MG63 (cell line): Measurements from ENCODE around the gene APOA4. TPM values are rescaled to one million over a fixed set of nuclear protein-coding genes. Genes with fewer than 3 reads are reported as not detected.

Source experiments
- DNase-seq: peaks from one replicate; pipeline ENCODE4 v3.0.0-alpha.2; 2020
- H3K27me3 ChIP-seq: fragments of 250-450 bp; sonication (Bioruptor Pico); 2 replicates; pipeline ENCODE4 v1.5.1; 2020; ENCODE audit warnings: mild to moderate bottlenecking, moderate library complexity
- H3K36me3 ChIP-seq: fragments of 250-450 bp; sonication (Bioruptor Pico); 2 replicates; pipeline ENCODE4 v1.5.1; 2020; ENCODE audit warnings: mild to moderate bottlenecking, moderate library complexity
- H3K4me3 ChIP-seq: fragments of 250-450 bp; sonication (Bioruptor Pico); 2 replicates; pipeline ENCODE4 v1.5.1; 2020; ENCODE audit warnings: mild to moderate bottlenecking, moderate library complexity
- H3K9me3 ChIP-seq: fragments of 250-450 bp; sonication (Bioruptor Pico); 2 replicates; pipeline ENCODE4 v1.5.1; 2020; ENCODE audit warnings: mild to moderate bottlenecking, moderate library complexity
- total RNA-seq: library from RNA; depleted of rRNA; stranded (reverse); fragments of >200 nt; shearing (Covaris generic); gene quantifications from 2 replicates; pipeline ENCODE4 v1.2.3, GENCODE V29; 2014; ENCODE audit warnings: low replicate concordance

APOA4 gene
- total RNA-seq, 1 experiment from 2014 or later, result not detected

DNA sequence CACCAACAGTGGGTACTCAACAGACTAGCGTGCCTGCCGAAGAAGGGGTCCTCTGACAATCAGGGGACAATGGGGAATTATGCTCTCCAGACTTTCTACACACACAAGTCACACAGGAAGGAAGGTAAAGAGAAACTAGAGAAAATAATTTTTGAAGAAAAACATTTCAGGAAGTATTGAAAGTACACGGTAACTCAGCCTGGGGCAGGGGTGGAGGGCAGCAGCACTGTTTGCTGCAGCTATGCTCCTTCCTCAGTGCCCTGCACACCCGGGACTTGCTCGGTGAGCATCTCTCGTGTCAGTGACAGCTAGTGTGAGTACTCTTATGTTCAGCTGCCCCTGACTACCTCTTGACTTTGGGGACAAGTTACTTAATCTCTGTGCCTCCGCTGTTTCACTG is 32.3 kb upstream of the APOA4 start:
- Histone ChIP-seq H3K27me3 (no peaks in the 10 kb centered on the region), H3K9me3 (no peaks in the 10 kb centered on the region), H3K36me3 (peaks cover 18% of the 10 kb centered on the region), H3K4me3 (no peak overlapping the region)
- DNase-seq, result no peak

DNA sequence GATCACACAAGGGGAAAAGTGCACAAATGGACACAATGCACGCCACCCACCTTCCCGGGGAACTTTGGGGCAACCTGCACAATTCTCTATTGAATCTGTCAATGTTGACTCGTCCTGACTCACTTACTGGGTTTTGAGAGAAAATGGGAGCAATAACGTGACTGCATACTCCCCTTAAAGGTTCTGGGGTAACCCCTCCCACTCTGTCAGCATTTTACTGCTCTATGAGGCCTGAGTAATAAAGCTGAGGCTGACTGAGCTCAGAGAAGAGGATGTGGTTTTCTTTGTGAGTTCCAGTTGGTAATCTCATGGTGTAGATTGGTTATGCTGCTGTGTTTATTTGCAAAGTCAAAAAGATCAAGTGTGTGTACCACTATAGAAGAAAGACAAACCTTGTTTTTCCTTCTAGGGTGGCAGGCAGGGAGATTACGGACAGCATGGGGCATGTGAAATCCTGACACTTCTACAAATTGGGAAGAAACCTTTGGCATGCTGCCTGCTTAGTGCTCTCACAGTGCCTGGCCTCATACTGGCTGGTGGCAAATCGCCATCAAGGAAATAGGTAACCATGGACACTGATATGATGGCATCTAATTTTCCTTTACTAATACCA is 30.5 kb upstream of the APOA4 start:
- H3K36me3 ChIP-seq, result peaks cover 18% of the 10 kb centered on the region

DNA sequence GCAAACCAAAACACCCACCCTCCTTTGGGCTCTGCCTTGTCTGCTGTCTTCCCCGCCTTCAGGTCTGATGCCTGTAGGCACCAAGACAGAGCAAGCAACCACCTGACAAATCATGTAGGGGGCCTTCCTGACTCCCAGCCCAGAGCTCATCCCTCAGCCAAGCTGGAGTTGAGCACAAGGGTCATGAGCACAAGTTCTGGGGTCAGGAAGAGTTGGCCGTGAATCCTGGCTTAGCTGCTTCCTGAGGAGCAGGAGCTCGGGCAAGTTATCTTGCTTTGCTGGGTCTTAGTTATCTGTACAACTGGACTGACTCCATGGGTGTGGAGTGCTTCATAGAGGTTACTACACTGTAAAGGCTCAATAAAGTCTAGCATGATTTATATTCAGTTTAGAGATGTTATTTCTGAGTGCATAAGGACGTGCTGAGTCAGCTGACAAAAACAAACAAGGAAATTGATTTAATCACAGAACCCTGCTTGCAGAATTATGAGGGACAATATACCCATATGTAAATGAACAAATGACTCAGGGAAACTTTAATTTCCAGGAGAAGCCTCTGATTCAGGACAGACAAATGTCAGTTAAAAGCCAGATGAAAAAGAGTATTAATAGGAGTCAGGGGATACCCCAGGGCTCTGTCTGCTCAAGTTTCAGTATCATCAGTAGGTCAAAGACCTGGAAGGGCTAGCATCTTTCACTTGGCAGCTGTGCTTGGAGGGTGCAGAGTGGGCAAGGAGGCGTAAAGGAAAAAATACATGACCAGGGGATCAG is 29.3 kb upstream of the APOA4 start:
- Histone ChIP-seq H3K27me3 (no peaks in the 10 kb centered on the region), H3K36me3 (peaks cover 18% of the 10 kb centered on the region), H3K4me3 (no peak overlapping the region), H3K9me3 (no peaks in the 10 kb centered on the region)
- DNase-seq, result peak; percentile 62

More for the DNA sequence above, 30.5 kb upstream of the APOA4 start:
- Histone ChIP-seq H3K4me3 (no peak overlapping the region), H3K9me3 (no peaks in the 10 kb centered on the region), H3K27me3 (no peaks in the 10 kb centered on the region)
- peak; percentile 72 for DNase-seq

DNA sequence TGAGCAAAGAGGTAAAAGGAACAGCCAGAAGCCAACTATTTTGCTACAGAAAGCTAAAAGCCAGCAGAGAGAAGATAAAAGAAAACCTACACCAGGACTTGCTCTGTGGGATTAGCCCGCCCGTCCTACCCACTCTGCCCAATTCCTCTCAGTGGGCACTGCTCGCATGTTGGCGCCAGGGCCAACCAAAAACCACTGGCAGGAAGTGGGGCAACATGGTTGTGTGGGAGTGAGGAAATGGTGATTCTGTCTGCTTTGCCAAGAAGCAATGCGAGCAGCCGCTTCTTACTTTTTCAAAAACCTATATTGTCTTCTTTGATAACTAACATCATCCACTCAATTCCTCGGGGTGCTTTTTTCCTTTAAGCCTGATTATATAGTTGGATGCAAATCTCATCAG is 28.5 kb upstream of the APOA4 start:
- no peak overlapping the region for H3K4me3 ChIP-seq
- H3K27me3 ChIP-seq, result no peaks in the 10 kb centered on the region

DNA sequence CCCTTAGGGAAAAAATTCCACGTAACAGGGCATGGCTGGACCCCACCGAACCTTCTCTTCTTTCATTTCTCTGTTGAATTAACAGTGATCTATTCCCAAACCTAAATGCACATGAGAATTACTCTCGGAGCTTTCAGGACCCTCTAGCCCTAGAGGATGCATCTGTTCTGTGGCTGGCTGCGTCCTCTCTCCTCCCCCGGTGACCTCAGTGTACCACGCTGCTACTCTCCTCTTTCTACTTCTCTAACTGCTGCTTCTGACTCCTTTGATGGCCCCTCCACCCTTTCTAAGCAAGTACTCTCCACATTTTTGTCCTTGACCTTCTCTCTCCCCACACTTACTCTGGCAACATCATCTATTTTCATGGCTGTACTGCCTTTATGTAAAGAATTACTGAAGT is 26.4 kb upstream of the APOA4 start:
- Histone ChIP-seq H3K27me3 (no peaks in the 10 kb centered on the region), H3K4me3 (no peak overlapping the region), H3K9me3 (no peaks in the 10 kb centered on the region), H3K36me3 (peaks cover 20% of the 10 kb centered on the region)
- DNase-seq, result no peak

More for the DNA sequence above, 28.5 kb upstream of the APOA4 start:
- H3K9me3 ChIP-seq, result no peaks in the 10 kb centered on the region
- DNase-seq, result peak; percentile 26
- peaks cover 22% of the 10 kb centered on the region for H3K36me3 ChIP-seq

DNA sequence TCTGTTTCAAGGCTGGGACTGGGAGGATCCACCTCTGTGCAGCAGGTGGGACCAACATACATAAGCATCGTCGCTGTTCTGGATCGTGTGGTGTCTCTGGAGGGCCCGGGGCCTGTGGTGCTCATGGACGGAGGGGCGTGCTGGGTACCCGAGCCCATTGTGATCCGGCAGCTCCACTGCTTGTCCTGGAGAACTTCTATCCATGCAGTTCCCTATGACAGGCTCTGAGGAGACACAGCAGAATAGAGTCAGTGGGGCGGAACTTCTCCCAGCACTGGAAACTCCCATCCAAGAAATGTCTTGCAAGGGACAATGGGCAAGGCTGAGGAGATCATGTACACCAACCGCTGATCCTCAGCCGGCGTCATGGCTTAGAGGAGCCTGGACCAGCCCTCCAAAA is 26.0 kb upstream of the APOA4 start:
- H3K4me3 ChIP-seq, result no peak overlapping the region
- no peaks in the 10 kb centered on the region for H3K27me3 ChIP-seq
- DNase-seq, result no peak
- H3K36me3 ChIP-seq, result peaks cover 20% of the 10 kb centered on the region
- no peaks in the 10 kb centered on the region for H3K9me3 ChIP-seq

DNA sequence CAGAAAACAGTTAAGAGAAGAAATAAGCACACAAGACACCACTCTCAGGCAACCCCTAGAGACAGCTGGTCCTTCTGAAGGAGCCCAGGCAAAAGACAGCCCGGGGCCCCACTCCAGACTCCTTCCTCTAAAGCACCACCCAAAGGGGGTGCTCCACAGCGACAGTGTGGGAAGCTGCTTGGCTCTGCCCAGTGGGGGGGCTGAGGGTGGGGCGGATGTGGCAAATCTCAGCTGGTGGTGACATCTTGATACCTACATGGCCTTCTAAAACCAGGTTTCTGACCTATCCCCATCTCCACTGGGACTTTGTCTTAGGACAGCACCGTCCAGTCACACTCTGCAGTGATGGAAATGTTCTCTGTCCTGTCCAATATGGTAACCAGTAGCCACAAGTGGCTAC is 24.5 kb upstream of the APOA4 start:
- H3K27me3 ChIP-seq, result no peaks in the 10 kb centered on the region
- peaks cover 27% of the 10 kb centered on the region for H3K36me3 ChIP-seq
- no peak for DNase-seq
- no peaks in the 10 kb centered on the region for H3K9me3 ChIP-seq
- H3K4me3 ChIP-seq, result no peak overlapping the region

DNA sequence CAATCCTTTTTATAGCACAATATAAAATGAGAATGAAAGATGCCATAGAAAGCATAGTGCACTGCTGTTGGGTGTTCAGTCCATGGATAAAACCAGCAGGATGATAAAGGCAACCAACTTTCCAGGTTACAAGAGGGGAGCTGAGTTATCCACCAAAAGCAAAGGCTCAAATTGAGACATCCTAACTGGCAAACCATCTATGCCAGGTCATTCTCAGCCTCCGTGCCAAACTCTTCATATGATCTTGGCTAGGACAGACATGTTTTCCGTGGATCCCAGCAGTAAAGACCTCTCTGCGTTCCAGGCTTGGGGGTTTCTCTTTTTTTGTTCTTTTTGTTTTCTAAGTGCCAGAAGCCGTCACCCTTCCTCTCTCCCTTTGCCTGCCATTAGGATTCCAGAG is 21.6 kb upstream of the APOA4 start:
- Histone ChIP-seq H3K36me3 (peaks cover 27% of the 10 kb centered on the region), H3K27me3 (no peaks in the 10 kb centered on the region), H3K9me3 (no peaks in the 10 kb centered on the region), H3K4me3 (no peak overlapping the region)
- no peak for DNase-seq

DNA sequence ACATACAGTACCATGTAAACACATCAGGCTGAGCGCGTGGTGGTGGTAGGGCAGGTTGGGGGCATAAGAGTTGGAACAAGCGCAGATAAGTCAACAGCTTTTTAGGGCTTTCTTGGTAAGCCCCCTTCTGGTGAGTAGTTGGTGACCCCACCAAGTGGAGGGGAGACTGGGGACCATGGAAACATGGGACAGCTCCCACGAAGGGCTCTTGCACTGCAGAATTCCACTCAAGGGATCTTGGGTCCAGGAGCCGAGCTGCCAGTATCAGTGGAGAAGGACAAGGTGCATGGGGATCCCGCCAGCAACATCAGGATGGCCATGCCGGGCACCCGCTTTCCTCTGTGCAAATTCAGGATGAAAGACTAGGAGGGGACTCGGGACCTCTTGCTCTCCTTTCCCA is 20.6 kb upstream of the APOA4 start:
- no peaks in the 10 kb centered on the region for H3K27me3 ChIP-seq
- H3K9me3 ChIP-seq, result no peaks in the 10 kb centered on the region
- H3K36me3 ChIP-seq, result peaks cover 26% of the 10 kb centered on the region
- DNase-seq, result no peak
- H3K4me3 ChIP-seq, result no peak overlapping the region

DNA sequence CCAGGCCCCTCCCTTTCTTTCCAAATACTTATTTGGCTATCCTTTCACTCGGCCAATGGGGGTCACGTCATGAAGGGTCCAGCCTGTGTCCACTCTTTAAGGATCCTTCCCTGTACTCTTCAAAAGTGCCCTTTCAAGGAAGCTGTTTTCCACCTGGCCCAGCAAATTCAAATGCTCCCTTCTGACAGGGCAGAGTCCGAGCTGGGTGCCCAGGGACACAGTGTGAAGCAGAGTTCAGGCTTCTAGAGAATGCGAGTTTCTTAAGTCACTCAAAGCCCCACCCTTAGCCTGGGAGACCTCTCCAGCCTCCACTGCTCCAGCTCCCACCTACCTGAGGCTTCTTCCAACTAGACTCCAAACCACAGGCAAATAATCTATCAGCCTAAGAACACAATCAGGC is 19.8 kb upstream of the APOA4 start:
- Histone ChIP-seq H3K27me3 (no peaks in the 10 kb centered on the region), H3K4me3 (no peak overlapping the region), H3K36me3 (peaks cover 20% of the 10 kb centered on the region), H3K9me3 (no peaks in the 10 kb centered on the region)
- no peak for DNase-seq

DNA sequence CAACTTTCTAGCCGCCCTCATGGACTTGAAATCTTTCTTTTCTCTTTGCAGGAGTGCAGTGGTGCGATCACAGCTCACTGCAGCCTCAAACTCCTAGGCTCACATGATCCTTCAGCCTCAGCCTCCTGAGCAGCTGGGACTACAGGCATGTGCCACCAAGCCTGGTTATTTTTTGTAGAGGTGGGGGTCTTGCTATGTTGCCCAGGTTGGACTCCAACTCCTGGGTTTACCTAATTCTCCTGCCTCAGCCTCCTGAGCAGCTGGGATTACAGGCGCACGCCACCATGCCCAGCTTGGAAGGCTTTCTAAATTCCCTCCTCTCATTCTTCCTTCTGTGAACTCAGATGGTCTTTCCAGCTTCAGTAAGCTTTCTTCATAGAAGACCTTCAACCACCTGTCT is 19.0 kb upstream of the APOA4 start:
- H3K9me3 ChIP-seq, result no peaks in the 10 kb centered on the region
- H3K27me3 ChIP-seq, result no peaks in the 10 kb centered on the region
- DNase-seq, result no peak
- peaks cover 13% of the 10 kb centered on the region for H3K36me3 ChIP-seq
- no peak overlapping the region for H3K4me3 ChIP-seq

DNA sequence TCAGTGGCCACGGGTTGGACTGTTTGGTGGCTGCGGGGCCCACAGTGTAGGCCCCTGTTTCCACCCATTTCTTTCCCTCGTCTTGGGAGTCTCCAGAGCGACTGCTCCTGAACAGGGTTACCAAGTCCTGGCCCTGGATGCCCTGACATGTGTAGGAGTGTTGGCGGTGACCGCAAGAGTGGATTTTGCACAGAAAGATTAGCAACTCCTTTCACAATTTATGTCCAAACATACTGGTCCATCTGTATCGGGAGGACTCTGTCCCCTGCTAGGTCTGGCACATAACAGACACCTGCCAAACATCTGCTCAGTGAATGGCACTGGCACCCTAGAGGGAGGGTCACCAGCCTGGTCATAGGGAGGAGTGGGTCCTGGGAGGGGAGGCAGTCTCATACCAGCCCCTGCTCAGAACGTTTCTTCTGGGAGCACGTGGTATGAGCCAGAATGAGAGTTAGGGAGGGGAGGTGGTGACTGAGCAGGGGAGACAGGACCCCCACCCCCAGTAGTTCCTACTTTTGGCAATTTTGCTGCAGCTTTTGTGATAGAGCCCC is 17.7 kb upstream of the APOA4 start:
- no peak overlapping the region for H3K4me3 ChIP-seq
- no peaks in the 10 kb centered on the region for H3K9me3 ChIP-seq
- DNase-seq, result no peak
- H3K27me3 ChIP-seq, result no peaks in the 10 kb centered on the region
- peaks cover 6% of the 10 kb centered on the region; the same call in 1 of the 2 replicates for H3K36me3 ChIP-seq

DNA sequence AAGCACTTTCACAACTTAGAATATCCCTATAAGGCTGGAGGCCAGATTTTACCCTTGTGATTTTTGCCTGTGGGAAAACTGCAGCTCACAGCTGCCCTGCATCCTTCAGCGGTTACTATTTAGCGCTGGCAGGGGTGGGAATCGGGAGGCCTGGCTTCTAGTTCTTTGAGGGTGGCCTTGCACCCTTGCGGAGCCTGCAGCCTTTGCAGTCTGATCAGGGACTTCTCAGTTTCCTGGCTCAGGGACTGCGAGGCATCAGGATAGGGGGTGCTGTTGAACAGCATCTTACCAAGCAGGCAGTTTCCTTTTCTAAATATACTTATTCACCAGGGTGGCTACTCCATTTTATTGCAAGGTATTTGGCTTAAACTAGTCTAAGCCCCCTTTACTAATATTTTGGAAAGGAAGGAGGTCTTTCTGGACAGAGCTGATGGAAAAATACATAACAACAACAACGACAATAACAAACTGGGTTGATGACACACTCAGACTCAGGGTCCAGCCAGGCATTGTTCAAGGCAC is 17.2 kb upstream of the APOA4 start:
- Histone ChIP-seq H3K9me3 (no peaks in the 10 kb centered on the region), H3K36me3 (peaks cover 6% of the 10 kb centered on the region; the same call in 1 of the 2 replicates), H3K4me3 (no peak overlapping the region), H3K27me3 (no peaks in the 10 kb centered on the region)
- DNase-seq, result no peak

DNA sequence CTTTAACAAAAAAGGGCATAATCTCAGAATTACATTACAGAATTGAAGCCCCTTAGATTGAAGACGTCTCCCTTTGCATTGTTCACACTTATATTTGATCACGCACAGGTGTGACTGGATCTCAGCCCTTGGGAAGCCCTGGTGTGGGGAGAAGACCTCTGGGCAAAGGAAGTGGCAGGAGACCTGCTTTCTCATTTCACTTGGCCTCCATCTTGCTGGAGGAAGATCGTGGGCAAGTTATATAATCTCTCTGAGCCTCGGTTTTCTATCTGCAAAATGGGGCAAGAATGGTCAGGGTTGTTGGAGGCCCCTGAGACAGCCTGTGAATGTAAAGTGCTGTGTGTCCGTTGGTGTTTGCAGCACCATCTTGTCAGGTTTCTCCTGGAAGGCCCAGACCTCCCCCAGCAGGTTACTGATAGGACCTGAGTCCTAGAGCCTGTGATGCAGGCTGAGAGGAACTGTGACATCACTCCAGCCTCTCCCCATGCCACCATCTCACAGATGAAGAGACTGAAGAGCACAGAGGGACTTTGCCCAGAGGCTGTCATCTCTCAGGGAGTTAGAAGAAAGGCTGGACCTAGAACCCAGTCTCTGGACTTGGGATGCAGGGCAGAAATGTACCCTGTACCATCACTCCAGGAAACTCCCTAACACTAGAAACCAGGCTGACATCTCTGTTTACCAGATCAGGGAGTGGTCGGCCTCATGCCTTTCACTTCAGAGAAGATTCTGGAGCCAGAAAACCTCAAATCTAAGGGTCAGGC is 15.4 kb upstream of the APOA4 start:
- no peak for DNase-seq
- Histone ChIP-seq H3K4me3 (no peak overlapping the region), H3K36me3 (peaks cover under 1% of the 10 kb centered on the region; the same call in 1 of the 2 replicates), H3K27me3 (no peaks in the 10 kb centered on the region), H3K9me3 (no peaks in the 10 kb centered on the region)

DNA sequence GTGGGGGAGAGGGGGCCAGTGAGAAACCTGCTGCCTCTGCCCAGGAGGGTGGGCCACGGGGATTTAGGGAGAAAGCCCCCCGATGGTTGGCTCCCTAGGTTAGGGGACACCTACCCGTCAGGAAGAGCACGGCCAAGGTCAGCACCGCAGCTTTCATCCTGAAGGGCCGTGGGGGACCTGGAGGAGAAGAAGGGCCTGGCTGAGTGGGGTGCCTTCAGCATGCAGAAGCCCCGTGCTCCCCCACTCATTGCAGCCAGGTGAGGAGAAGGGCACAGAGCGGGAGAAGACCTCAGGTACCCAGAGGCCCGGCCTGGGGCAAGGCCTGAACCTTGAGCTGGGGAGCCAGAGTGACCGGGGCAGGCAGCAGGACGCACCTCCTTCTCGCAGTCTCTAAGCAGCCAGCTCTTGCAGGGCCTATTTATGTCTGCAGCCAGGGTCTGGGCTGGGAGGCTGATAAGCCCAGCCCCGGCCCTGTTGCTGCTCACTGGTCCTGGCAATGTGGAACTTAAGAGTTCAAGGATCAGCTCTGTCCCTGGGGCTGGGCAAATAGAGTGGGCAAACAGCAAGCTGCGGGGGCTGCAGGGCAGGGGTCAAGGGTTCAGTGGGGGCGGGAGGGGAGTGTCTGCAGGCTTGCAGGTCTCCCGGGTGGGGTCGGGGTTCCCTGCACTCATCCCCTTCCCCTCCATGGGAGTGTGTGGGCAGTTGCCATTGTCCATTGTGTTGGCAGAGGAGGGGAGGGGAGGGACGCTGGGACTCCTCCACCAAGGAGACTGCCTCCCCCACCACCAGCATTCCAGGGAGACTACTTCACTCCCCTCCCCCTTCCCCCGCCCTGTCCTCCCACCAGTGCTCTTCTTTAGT is 14.4 kb upstream of the APOA4 start, which contains the start of gene APOA1:
TSS of gene APOA1 (minus strand) at position 392 of the 861 bp plus-strand sequence. CDS start at position 157, 235 bp downstream.
- no peak within 1 kb of the TSS for H3K4me3 ChIP-seq
- H3K9me3 ChIP-seq, result no peaks in the 10 kb centered on the region
- no peaks in the 10 kb centered on the region for H3K27me3 ChIP-seq
- H3K36me3 ChIP-seq, result no peaks in the 10 kb centered on the region
- no peak for DNase-seq

DNA sequence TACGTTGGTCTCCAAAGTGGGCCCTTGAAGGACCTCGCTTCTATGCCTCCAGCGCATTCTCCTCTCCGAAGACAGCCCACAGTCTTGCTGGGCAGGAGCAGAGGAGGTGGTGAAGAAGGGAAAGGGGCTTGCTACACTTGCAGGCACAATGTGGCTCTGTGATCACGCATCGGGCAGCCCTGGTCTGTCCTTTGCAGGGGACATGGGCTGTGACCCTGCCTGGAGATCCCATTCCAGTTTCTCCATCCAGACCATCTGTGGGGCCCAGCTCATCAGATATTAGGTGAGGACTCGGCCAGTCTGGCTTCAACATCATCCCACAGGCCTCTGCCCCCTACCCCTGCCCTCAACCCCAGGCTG is 13.5 kb upstream of the APOA4 start:
- H3K9me3 ChIP-seq, result no peaks in the 10 kb centered on the region
- H3K27me3 ChIP-seq, result no peaks in the 10 kb centered on the region

More for the DNA sequence above, 13.5 kb upstream of the APOA4 start:
- no peak for DNase-seq
- no peaks in the 10 kb centered on the region for H3K36me3 ChIP-seq
- no peak overlapping the region for H3K4me3 ChIP-seq
